HG03280 (cell line): ENCODE results near the gene SLC35A3.
"Not testable (repeated sequence)": the region's sequence is repeated elsewhere in the genome, so short reads cannot be mapped to it uniquely, and the experiment has no call there.

Experiments used
- ATAC-seq: cut with Tn5 transposase; IDR thresholded peaks from one replicate; pipeline ENCODE4 v1.9.1; 2021; ENCODE audit warnings: mild to moderate bottlenecking, moderate library complexity; ENCODE audit not compliant: unreplicated experiment

Gene SLC35A3

DNA sequence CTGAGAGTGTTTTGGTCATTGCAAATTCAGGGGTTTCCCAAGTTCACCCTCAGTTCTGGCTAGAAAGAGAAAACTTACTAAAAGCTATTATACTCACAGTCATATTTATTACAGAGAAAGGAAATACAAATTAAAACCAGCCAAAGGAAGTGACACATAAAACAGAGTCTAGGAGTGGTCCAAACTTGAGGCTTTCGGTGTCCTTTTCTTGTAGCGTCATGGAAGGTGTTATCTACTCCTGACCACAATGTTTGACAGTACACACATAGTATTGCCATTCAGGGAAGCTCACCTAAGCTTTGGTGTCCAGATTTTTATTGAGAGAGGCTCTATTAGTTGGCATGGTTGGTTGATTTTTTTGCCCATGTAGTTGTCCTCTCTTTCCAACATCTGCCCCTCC, 59.0 kb downstream of the SLC35A3 start:
- no peak for ATAC-seq

DNA sequence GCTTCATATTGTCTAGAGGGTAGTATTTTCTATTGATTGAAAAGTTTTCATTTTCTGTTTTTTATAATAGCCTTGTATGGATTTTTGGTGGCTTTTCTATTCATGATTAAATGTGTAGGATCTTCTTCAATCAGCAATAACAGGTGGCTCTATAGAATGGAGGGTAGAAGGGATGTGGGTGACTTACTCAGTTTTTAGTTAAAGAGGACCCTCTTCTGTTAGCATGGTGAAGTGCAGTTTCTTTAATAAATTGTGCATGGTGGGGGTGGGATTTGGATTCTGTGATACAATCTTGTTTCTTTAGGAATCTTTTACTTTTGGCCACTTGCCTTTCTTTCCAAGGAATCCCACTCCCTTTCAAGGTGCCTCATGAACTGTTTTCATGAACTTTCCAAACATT, 64.7 kb downstream of the SLC35A3 start:
- no peak for ATAC-seq

DNA sequence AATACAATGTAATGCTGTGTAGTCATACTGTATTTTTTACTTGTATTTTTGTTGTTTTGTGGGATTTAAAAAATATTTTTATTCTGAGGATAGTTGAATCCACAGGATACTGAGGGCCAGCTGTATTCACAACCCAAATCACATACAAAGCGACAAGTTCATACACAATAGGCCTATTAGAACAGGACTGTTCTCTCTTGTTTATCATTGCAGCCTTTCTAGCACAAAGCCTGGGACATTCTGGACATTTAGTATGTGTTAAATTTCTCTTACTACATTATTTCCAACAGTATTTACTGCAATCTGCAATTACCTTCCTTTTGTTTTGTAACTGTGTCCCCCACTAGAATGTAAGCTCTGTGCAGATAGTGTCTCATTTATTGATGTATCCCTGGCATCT, 65.4 kb downstream of the SLC35A3 start:
- ATAC-seq, result no peak

DNA sequence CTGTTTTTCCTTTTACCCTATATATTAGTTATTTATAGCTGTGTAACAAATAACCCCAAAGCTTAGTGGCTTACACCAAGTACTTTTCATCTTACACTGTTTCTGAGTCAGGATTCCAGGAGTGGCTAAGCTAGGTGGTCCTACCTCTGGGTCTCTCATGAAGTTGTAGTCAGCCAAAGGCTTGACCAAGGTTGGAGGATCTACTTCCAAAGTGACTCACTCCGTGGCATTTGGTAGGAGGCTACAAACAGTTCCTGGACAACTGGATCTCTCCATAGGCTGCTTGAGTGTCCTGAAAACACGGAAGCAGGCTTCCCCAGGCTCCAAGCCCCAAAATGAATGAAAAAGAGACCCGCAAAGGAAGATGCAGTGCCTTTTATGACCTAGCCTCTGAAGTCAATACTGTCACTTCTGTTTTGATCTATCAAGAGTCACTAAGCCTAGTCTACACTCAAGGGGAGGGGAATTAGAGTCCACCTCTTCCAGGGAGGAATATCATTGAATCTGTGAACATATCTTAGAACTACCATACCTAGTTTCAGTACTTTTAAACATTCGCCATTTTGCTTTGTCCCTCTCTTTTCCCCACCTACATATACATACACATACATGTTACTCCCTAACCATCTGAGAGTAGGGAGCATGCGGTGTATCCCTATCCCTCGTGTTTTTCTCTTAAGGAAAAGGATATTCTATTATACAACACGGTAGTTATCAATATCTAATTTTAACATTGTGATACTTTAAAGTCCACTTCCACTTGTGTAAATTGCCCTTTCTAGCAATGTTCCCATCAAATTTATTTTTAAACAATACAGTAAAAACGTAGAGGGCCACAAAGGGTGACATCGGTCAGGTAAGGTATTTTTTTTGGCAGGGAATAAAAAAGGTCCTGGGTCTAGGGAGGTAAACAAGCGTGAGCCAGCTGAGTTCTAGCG, 67.2 kb downstream of the SLC35A3 start:
- peak; percentile 0 for ATAC-seq

DNA sequence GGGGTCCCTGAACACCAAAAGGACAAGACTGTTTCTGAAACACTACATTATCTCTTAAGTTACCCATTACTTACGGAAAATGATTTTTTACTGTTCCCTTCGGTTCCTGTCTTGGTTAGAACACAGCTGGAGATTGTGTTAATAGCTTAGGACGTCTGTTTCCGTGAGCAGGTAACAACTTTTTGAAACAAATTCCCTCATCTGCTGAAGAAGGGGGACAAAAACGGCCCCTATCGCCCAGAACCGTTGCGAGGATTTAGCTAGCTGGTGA, 67.8 kb downstream of the SLC35A3 start:
- no peak for ATAC-seq

DNA sequence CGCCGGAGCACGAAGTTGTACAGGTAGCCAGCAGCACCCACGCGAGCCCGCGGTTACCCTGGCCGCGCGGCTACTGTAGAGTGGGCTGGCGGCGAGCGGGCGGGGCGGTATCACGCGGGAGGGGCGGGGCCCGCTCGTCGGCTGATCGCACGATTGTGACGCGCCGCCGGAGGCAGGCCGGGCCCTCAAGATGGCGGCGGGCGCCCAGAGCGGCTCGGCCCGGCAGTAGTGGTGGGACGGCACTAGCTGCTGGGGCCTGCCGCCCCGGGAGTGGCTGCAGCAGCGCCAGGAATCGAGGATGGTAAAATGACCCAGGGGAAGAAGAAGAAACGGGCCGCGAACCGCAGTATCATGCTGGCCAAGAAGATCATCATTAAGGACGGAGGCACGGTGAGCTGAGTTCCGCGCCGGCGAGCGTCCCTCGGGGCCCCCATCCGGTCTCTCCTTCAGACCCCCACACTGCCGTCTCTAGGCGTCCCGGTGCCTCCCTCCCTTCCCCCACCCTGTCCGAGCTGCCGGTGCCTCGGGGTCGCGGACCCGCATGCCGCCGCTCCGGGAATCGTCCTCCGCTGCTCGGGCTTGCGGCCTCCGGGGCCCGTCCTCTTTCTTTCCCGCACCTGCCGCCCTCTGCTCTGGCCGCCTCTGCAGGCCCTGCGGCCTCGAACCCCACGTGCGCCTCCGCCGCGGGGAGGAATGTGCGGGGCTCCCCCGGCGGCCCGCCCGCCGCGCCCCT, 68.3 kb downstream of the SLC35A3 start:
- peak; percentile 84 for ATAC-seq

DNA sequence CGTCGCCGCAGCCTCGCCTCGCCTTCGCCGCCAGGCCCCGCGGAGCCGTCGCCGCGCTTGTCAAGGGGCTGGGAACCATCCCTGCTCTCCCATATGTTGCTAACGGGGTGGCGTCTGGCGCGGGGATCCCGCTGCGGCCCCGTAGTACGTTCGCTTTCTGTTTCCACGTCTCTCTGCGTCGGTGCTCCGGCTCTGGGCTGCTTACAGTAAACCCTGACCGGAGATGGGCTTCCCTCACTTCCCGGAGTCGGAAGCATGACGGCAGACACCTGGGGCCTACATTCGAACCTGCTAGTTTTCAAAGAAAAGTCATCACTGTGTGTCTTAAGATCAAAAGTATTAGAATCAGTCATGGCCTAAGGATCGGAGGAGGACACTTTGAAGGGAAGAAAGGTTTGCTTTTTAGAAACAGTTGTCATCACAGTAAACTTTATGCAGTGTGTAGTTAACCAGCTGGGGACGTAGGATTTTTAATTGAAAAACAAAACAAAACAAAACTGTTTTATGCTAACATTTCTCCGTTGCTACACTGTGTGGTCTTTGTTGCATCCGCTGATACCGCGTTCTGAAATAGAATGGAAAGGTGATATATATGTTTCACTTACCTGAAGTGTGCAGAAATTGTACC, 69.0 kb downstream of the SLC35A3 start:
- ATAC-seq, result peak; percentile 47

DNA sequence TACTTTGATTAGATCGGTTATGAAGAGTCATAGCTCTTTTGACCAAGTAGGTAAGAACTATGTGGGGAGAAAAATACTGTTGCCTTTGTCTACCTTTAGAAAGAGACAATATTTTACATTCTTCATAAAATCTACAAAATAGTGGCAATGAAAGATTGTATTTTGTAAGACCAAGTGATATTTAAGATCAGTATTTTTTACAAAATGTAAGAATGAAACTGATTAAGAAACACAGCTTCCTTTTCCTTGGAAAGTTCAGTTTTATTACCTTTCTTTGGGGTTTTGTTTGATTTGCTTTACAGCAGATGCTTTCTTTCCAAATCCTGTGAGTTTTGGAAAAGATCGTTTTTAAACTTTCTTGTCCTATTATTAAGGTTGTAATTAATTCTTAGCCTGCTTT, 69.8 kb downstream of the SLC35A3 start:
- ATAC-seq, result no peak

DNA sequence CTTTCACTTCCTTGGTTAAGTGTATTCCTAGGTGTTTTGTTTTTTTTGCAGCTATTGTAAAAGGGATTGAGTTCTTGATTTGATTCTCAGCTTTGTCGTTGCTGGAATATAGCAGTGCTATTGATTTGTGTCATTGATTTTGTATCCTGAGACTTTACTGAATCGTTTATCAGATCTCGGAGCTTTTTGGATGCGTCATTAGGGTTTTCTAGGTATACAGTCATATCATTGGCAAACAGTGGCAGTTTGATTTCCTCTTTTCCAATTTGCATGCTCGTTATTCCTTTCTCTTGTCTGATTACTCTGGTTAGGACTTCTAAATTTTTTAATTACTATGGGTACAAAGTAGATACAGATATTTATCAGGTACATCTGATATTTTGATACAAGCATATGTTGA, 75.4 kb downstream of the SLC35A3 start:
- no peak for ATAC-seq

DNA sequence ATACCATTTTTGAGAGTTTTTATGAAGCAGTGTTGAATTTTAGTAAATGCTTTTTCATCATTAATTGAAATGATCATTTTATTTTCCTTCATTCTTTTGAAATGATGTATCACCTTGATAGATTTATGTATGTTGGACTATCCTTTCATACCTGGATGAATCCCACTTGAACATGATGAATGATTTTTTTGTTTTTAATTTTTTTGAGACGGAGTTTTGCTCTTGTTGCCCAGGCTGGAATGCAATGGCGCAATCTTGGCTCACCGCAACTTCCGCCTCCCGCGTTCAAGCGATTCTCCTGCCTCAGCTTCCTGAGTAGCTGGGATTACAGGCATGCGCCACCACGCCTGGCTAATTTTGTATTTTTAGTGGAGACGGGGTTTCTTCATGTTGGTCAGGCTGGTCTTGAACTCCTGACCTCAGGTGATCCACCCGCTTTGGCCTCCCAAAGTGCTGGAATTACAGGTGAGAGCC, 77.5 kb downstream of the SLC35A3 start:
- ATAC-seq, result not testable (repeated sequence)

DNA sequence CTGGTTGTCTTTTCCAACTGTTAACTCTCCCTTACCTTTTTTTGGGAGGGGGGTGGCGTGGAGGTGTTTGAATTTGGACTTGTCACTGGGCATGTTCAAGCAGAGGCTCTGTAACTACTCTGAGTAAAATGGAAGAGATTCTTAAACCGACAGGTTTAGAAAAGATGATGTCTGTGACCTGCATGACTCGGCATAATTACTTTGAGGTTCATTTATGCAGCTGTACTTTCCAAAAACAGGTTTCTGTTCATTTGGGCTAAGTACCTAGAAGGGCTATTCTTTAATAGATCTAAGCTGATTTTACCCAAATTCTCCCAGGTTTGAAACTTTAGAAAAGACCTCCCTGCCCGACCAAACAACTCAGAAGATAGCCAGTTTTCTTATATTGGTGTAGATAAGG, 80.3 kb downstream of the SLC35A3 start:
- no peak for ATAC-seq

DNA sequence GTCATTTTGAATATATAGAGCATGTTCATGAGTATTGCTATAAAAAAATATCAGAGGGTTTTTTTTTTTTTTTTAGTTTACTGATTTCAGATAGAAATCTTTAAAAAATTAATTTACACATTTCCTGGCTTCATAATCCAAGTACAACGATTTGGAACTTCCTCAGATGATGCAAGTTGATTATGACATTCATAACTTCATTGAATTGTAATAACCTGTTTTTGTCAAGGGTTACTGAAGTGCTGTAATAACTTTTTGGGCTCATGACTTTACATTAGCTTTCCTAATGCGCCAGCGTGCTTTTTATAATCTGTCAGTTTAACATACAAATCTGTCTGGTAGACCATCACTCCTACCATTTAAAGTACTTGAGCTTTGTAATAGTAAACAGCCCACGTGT, 81.6 kb downstream of the SLC35A3 start:
- ATAC-seq, result no peak

DNA sequence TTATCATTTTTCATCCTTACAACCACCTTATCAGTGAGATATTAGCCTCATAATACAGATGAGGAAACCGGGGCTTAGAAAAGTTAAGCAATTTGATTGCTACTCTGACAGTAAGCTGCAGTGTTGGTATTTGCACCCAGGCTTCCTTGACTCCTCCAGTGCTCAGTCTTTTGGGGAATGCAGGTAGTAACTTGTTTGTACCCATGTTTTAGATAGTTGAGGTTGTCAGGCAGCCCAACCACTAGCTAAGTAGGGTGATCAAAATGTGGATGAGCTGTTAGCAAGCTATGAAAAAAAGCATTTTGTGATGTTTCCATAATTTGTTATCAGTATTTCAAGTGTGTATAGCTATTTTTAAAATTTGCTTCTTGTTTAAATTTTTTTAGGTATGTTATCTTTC, 82.1 kb downstream of the SLC35A3 start:
- no peak for ATAC-seq

DNA sequence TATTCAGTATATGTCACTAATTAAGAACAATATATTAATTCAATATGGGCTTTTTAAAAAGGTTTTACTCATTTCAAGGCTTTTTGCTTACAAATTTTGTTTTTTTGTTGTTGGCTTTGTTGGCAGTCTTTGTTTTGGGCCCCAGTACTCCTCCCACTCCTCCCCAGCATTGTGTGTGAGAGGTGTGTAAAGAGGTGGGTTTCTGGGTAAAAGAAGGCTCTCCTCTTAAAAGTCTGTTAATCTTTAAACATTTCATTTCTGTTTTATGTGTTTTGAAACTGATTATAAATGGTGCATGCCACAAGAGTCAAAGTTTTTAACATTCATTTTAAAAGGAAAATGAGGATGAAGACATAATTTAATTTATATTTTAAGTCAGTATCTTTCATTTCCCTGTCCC, 83.3 kb downstream of the SLC35A3 start:
- no peak for ATAC-seq

DNA sequence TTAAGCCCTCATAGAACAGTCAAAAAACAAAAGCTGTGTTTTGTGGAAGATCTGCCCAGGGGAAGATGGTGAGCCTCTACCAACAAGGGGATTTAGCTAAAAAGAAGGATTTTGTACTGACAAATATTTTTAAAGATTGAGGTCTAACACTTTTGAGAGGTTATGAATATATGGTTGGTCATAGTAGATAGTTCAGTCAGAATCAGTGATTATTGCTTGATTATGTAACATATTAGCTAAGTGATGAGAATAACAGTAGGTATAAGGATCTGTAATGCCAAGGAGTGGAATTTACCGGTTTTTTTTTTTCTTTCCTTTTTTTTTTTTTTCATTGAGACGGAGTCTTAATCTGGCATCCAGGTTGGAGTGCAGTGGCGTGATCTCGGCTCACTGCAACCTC, 83.9 kb downstream of the SLC35A3 start:
- ATAC-seq, result no peak

DNA sequence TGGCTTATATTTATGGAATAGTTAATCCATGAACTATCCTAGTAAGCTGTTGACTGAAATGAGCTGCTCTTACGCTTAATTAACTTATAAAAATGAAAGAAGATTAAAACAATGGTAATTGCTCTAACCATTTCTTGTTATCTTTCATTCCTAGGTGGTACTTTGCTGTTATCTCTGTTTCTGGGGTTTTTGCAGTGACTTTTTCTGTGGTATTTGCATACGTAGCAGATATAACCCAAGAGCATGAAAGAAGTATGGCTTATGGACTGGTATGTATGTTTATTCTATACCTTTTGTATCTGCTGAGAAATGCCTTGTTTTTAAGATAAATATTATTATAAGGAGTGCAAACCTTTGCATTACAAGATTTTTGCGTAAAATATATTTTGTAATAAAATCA, 91.9 kb downstream of the SLC35A3 start:
- ATAC-seq, result no peak

DNA sequence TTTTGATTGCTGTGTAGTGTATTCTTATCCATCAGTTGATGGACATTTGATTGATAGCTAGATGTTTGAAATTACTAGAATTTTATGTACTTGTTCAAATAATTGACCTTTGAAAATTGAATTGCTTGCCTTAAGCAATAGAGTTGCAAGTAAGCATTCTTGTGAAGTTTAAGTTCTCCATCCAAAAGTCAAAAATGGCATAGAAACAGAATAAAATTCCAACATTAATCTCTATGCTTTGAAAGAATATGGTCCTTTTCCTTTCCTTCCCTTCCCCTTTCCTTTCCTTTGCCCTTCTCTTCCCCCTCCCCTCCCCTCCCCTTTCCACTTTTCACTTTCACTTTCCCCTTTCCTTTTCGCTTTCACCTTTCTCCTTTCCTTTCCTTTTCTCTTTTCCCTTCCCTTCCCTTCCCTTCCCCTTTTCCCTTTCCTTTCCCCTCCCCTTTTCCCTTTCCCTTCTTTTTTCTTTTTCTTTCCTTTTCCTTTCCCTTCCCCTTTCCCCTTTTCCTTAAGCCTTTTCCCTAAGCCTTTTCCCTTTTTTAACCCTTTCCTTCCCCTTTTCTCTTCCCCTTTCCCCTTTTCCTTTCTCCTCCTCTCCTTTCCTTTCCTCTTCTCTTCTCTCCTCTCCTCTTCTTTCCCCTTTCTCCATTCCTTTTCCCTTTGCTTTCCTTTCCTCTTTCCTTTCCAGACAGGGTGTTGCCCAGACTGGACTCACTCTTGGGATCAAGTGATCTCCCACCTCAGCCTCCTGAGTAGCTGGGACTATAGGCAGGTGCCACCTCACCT, 95.6 kb downstream of the SLC35A3 start:
- ATAC-seq, result no peak

DNA sequence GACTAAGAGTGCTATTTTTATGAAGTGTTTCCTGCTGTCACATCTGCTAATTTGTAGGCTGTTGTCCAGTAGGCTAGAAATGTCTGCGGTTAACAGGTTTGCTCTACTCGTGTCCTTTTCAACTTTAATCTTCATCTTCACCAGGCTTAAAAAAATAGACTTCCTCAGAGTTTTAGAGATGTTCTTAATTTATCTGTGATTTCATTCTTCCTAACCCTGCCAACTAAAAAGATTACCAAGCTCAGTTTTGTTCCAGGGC, 96.1 kb downstream of the SLC35A3 start:
- ATAC-seq, result no peak

DNA sequence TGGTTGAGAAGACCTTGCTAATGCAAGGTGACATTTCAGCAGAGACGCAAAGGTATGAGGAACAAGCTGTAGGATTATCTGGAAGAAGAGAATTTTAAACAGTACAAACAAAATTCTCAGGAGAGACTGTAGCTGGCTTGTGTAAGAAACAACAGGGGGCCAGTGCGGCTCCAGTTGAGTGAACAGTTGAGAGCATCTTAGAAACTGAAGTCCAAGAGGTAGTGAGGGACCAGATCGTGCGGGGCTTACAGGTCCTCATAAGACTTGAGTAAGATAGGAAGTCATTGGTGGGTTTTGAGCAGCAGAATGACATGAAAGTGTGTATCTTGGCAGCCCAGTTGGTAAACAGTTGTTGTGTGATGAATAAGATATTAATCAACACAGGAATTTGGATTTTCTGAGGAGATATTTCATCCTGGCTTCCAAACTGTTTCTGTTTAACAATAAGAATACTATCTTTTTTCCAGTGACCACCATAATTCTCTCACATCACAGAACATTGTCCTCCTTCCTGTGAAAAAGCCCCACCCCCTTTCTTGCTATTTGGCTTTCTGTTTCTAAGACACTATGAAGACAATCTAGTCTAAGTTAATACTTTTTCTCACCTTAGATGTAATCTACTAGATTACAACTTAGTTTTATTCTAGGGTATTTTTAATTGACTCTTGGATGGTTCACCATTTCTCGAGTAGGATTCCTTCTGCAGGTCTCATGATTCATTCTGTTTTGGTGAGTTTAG, 100.6 kb downstream of the SLC35A3 start:
- no peak for ATAC-seq

DNA sequence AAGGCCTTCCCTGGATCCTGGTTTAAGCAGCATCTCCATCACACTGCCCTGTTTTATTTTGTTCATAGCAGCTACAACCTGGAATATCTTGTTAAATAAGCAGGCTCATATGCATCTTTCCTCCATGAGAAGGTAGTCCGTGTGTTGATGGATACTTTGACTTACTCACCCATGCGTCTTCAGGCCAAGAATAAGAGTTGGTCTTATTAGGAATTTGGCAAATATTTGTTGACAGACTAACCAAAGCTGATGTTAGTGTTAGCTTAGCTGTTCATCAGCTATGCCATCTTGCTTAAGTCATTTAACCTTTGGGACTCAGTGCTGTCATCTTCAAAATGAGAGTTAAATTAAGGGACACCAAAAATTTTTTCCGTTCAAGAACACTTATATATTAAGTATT, 103.7 kb downstream of the SLC35A3 start:
- no peak for ATAC-seq
